Smooth muscle cell (in vitro differentiated cells): ENCODE results near the gene GARIN5B. TPM values are rescaled to one million over a fixed set of nuclear protein-coding genes. Genes with fewer than 3 reads are reported as not detected.

Source experiments
- DNase-seq: peaks from one replicate; lab custom pipeline; 2025; ENCODE audit not compliant: unreplicated experiment; lab: John Stamatoyannopoulos, UW
- H2AFZ ChIP-seq: fragments of 200-600 bp; sonication (generic); 2 replicates; pipeline ENCODE4 v1.6.0; 2016; ENCODE audit warnings: antibody characterized with exemption, low read depth, mild to moderate bottlenecking
- H3F3A ChIP-seq: fragments of 200-600 bp; sonication (generic); 2 replicates; pipeline ENCODE4 v1.6.0; 2017; ENCODE audit warnings: antibody characterized with exemption, low read depth
- H3K27ac ChIP-seq: fragments of 200-600 bp; sonication (generic); 2 replicates; pipeline ENCODE4 v1.5.1; 2016; ENCODE audit warnings: low read depth, mild to moderate bottlenecking
- H3K27me3 ChIP-seq: fragments of 200-600 bp; sonication (generic); 2 replicates; pipeline ENCODE4 v1.6.1; 2016; ENCODE audit warnings: low read depth, mild to moderate bottlenecking
- H3K36me3 ChIP-seq: fragments of 200-600 bp; sonication (generic); 2 replicates; pipeline ENCODE4 v1.5.1; 2016; ENCODE audit warnings: low read depth
- H3K4me1 ChIP-seq: fragments of 200-600 bp; sonication (generic); 2 replicates; pipeline ENCODE4 v1.5.1; 2016; ENCODE audit warnings: low read depth
- H3K4me2 ChIP-seq: fragments of 200-600 bp; sonication (generic); 2 replicates; pipeline ENCODE4 v1.6.0; 2016; ENCODE audit warnings: mild to moderate bottlenecking
- H3K4me3 ChIP-seq: fragments of 200-600 bp; sonication (generic); 2 replicates; pipeline ENCODE4 v1.5.1; 2016; ENCODE audit warnings: mild to moderate bottlenecking
- H3K79me2 ChIP-seq: fragments of 200-600 bp; sonication (generic); 2 replicates; pipeline ENCODE4 v1.6.0; 2016; ENCODE audit warnings: low read depth, mild to moderate bottlenecking
- H3K9ac ChIP-seq: fragments of 200-600 bp; sonication (generic); 2 replicates; pipeline ENCODE4 v1.6.0; 2016; ENCODE audit warnings: low read depth
- H3K9me3 ChIP-seq: fragments of 200-600 bp; sonication (generic); replicated peaks from 2 replicates; pipeline ENCODE4 v1.5.1; 2016; ENCODE audit warnings: low read depth
- H4K20me1 ChIP-seq: fragments of 200-600 bp; sonication (generic); 2 replicates; pipeline ENCODE4 v1.6.0; 2016; ENCODE audit warnings: low read depth
- CTCF ChIP-seq: fragments of 200-600 bp; sonication (generic); IDR thresholded peaks from 2 replicates; pipeline ENCODE4 v1.5.1; 2017; ENCODE audit warnings: borderline replicate concordance, mild to moderate bottlenecking, antibody characterized with exemption; ENCODE audit not compliant: insufficient read depth, poor library complexity, severe bottlenecking
- WGBS: methylation state at CpG from one replicate; pipeline ENCODE4 v1.1.7; 2016; ENCODE audit warnings: low lambda C conversion rate; 5-methylcytosine and 5-hydroxymethylcytosine counted together
- polyA plus RNA-seq: library from polyadenylated mRNA; unstranded; fragments of >200 nt; fragmentation: Nextera tagmentation; extraction: Ambion mirVana; gene quantifications from 2 replicates; pipeline ENCODE4 v1.2.1, GENCODE V29; 2016
- total RNA-seq: library from RNA; depleted of rRNA; stranded (reverse); fragments of >200 nt; gene quantifications from 2 replicates; pipeline ENCODE4 v1.2.3, GENCODE V29; 2014

Gene GARIN5B
- total and polyA plus RNA-seq, 2 experiments from 2014 or later, result 0.07 TPM; not detected in 1

- Histone ChIP-seq H3K36me3 (no peaks in the 10 kb centered on the region), H3K27me3 (no peaks in the 10 kb centered on the region), H3K79me2 (no peaks in the 10 kb centered on the region), H3K9me3 (no peaks in the 10 kb centered on the region), H4K20me1 (no peaks in the 10 kb centered on the region), H3K27ac (no peak overlapping the region), H2AFZ (no peak overlapping the region), H3K9ac (no peak overlapping the region), H3K4me2 (no peak overlapping the region), H3K4me3 (no peak overlapping the region), H3K4me1 (no peaks in the 10 kb centered on the region), H3F3A (no peaks in the 10 kb centered on the region)
- no peak for TF ChIP-seq CTCF
- 85% methylated on average over 38 of the region's 47 CpGs for WGBS
- DNase-seq, result no peak
Observed at GRCh38 chr19:55312621-55313512, 50.2 kb downstream of the GARIN5B start.

GRCh38 chr19:55311797-55312196 lies 51.3 kb downstream of the GARIN5B start:
- 84% methylated on average over 12 of the region's 18 CpGs for WGBS
- no peaks in the 10 kb centered on the region for H3K27me3 ChIP-seq
- no peaks in the 10 kb centered on the region for H3K79me2 ChIP-seq
- no peak overlapping the region for H3K27ac ChIP-seq
- TF ChIP-seq CTCF, result no peak
- no peak for DNase-seq
- H3K4me2 ChIP-seq, result no peak overlapping the region
- no peaks in the 10 kb centered on the region for H3K4me1 ChIP-seq
- no peaks in the 10 kb centered on the region for H3F3A ChIP-seq
- H3K9me3 ChIP-seq, result no peaks in the 10 kb centered on the region
- H3K4me3 ChIP-seq, result no peak overlapping the region
- H3K9ac ChIP-seq, result no peak overlapping the region
- H2AFZ ChIP-seq, result no peak overlapping the region
- H3K36me3 ChIP-seq, result no peaks in the 10 kb centered on the region
- no peaks in the 10 kb centered on the region for H4K20me1 ChIP-seq

GRCh38 chr19:55311397-55311796 lies 51.7 kb downstream of the GARIN5B start:
- WGBS, result 98% methylated on average over 9 of the region's 9 CpGs
- Histone ChIP-seq H3F3A (no peaks in the 10 kb centered on the region), H3K9ac (no peak overlapping the region), H3K79me2 (no peaks in the 10 kb centered on the region), H3K4me2 (no peak overlapping the region), H3K27me3 (no peaks in the 10 kb centered on the region), H3K4me3 (no peak overlapping the region), H3K9me3 (no peaks in the 10 kb centered on the region), H3K4me1 (no peaks in the 10 kb centered on the region), H3K27ac (no peak overlapping the region), H4K20me1 (no peaks in the 10 kb centered on the region), H3K36me3 (no peaks in the 10 kb centered on the region), H2AFZ (no peak overlapping the region)
- no peak for TF ChIP-seq CTCF
- no peak for DNase-seq

- Histone ChIP-seq H3K9ac (no peak overlapping the region), H4K20me1 (no peaks in the 10 kb centered on the region), H3K4me3 (no peak overlapping the region), H3F3A (no peaks in the 10 kb centered on the region), H2AFZ (no peak overlapping the region), H3K27ac (no peak overlapping the region), H3K4me2 (no peak overlapping the region), H3K79me2 (no peaks in the 10 kb centered on the region), H3K9me3 (no peaks in the 10 kb centered on the region), H3K27me3 (no peaks in the 10 kb centered on the region), H3K4me1 (no peaks in the 10 kb centered on the region), H3K36me3 (no peaks in the 10 kb centered on the region)
- TF ChIP-seq CTCF, result no peak
- WGBS, result 88% methylated on average over 7 of the region's 7 CpGs
- no peak for DNase-seq
Observed at GRCh38 chr19:55310498-55310897, 52.6 kb downstream of the GARIN5B start.
